Keratinocyte (primary cell): ENCODE data around the gene CADM3. TPM values are rescaled to one million over a fixed set of nuclear protein-coding genes. Genes with fewer than 3 reads are reported as not detected.

Experiments
- DNase-seq: peaks from one replicate; pipeline ENCODE4 v3.0.0-alpha.2; 2011; ENCODE audit warnings: low read depth, missing footprints, low spot score
- FAIRE-seq: peaks from 2 replicates; lab custom pipeline; 2011; peaks lifted over from hg19 to GRCh38; lab: Jason Lieb, UNC
- H2AFZ ChIP-seq: 2 replicates; pipeline ENCODE4 v1.6.0; 2012; ENCODE audit warnings: low read length, control low read depth, inconsistent platforms; ENCODE audit not compliant: control insufficient read depth
- H3K27ac ChIP-seq: 2 replicates; pipeline ENCODE4 v1.5.1; 2011; ENCODE audit warnings: low read length; ENCODE audit not compliant: control insufficient read depth, insufficient read depth
- H3K27me3 ChIP-seq: 3 replicates; pipeline ENCODE4 v1.6.0; 2011; ENCODE audit warnings: low read length; ENCODE audit not compliant: control insufficient read depth, insufficient read depth; ENCODE audit errors: extremely low read depth
- H3K36me3 ChIP-seq, 2 experiments: 2 replicates in 1 of 2; 3 replicates in 1 of 2; pipeline ENCODE4 v1.5.1; 2011; ENCODE audit warnings: low read length in 2 of 2, mild to moderate bottlenecking in 1 of 2; ENCODE audit not compliant: control insufficient read depth in 2 of 2, insufficient read depth in 2 of 2; ENCODE audit errors: extremely low read depth in 1 of 2
- H3K4me1 ChIP-seq: 3 replicates; pipeline ENCODE4 v1.5.1; 2011; ENCODE audit warnings: low read length; ENCODE audit not compliant: control insufficient read depth, insufficient read depth; ENCODE audit errors: extremely low read depth
- H3K4me2 ChIP-seq: 3 replicates; pipeline ENCODE4 v1.6.0; 2011; ENCODE audit warnings: low read depth, low read length; ENCODE audit not compliant: control insufficient read depth, insufficient read depth; ENCODE audit errors: extremely low read depth
- H3K4me3 ChIP-seq, 3 experiments: fragments of 200-600 bp in 1 of 3; sonication (generic) in 1 of 3; 2 replicates in 2 of 3; 3 replicates in 1 of 3; pipeline ENCODE4 v1.5.1; 2011 to 2016; ENCODE audit warnings: low read length in 3 of 3, mild to moderate bottlenecking in 3 of 3, control low read depth in 2 of 3, inconsistent platforms in 1 of 3, low read depth in 1 of 3, mixed read lengths in 1 of 3, mixed run types in 1 of 3, moderate library complexity in 1 of 3; ENCODE audit not compliant: control insufficient read depth in 2 of 3, insufficient read depth in 2 of 3; ENCODE audit errors: extremely low read depth in 1 of 3
- H3K79me2 ChIP-seq: 2 replicates; pipeline ENCODE4 v1.6.0; 2012; ENCODE audit warnings: low read length; ENCODE audit not compliant: control insufficient read depth, insufficient read depth
- H3K9ac ChIP-seq: 3 replicates; pipeline ENCODE4 v1.6.0; 2011; ENCODE audit warnings: low read length; ENCODE audit not compliant: control insufficient read depth, insufficient read depth; ENCODE audit errors: extremely low read depth
- H3K9me1 ChIP-seq: 3 replicates; pipeline ENCODE4 v1.6.0; 2011; ENCODE audit warnings: low read length; ENCODE audit not compliant: control insufficient read depth, insufficient read depth; ENCODE audit errors: extremely low read depth
- H3K9me3 ChIP-seq: 2 replicates; pipeline ENCODE4 v1.5.1; 2012; ENCODE audit warnings: low read depth, low read length; ENCODE audit not compliant: control insufficient read depth
- H4K20me1 ChIP-seq: 3 replicates; pipeline ENCODE4 v1.6.0; 2011; ENCODE audit warnings: low read length; ENCODE audit not compliant: control insufficient read depth, insufficient read depth; ENCODE audit errors: extremely low read depth
- CTCF ChIP-seq, 3 experiments: IDR thresholded peaks in 1 of 3; conservative IDR thresholded peaks in 1 of 3; optimal IDR thresholded peaks in 1 of 3; 2 replicates in 2 of 3; 3 replicates in 1 of 3; pipeline versions ENCODE3 to v1.5.1; 2011; ENCODE audit warnings: low read length in 3 of 3, mild to moderate bottlenecking in 3 of 3, moderate library complexity in 2 of 3, control low read depth in 1 of 3, inconsistent platforms in 1 of 3; ENCODE audit not compliant: insufficient read depth in 2 of 3; ENCODE audit errors: extremely low read depth in 1 of 3
- EZH2 ChIP-seq: IDR thresholded peaks from one replicate; pipeline ENCODE4 v1.6.1; 2012; ENCODE audit warnings: inconsistent platforms, mild to moderate bottlenecking, low read length, moderate library complexity
- dilution Hi-C: fragments of 300-500 bp; cut with MboI; formaldehyde crosslinking; loops from one replicate; pipeline ENCODE4 v1.7.0; 2020; ENCODE audit warnings: low sequenced_read_pairs; ENCODE audit not compliant: extremely low pct_ligation_motif_present
- polyA plus RNA-seq, 5 experiments: library from polyadenylated mRNA; depleted of rRNA in 3 of 5; stranded (reverse) in 3 of 5; stranded (forward) in 1 of 5; unstranded in 1 of 5; fragments of >200 nt; gene quantifications; 1 replicate in 1 of 5; 2 replicates in 3 of 5; 3 replicates in 1 of 5; pipeline versions ENCODE4 v1.2.1 to v1.2.3, GENCODE V29; 2011 to 2012; ENCODE audit warnings: missing spikeins in 2 of 5, low read depth in 1 of 5, low replicate concordance in 1 of 5
- small RNA-seq, 3 experiments: library from RNA; depleted of rRNA; stranded (forward); fragments of <200 nt; gene quantifications; one replicate each; pipeline ENCODE3, GENCODE V24; 2012; ENCODE audit warnings: low read depth in 3 of 3, low replicate concordance in 1 of 3; ENCODE audit not compliant: insufficient read length in 3 of 3

CADM3 gene
- polyA plus RNA-seq, 1 donor (not counting 4 experiments of a cell fraction or from before 2014, with no cell fraction given), result not detected

GRCh38 chr1:159250638-159251216, 79.3 kb downstream of the CADM3 start:
- dilution Hi-C loops, result no loop called here
- no peaks in the 10 kb centered on the region for H3K79me2 ChIP-seq
- H4K20me1 ChIP-seq, result no peaks in the 10 kb centered on the region
- no peaks in the 10 kb centered on the region for H3K27me3 ChIP-seq
- H3K4me3 ChIP-seq, result no peak overlapping the region
- H2AFZ ChIP-seq, result no peak overlapping the region
- H3K9me3 ChIP-seq, result no peaks in the 10 kb centered on the region
- H3K27ac ChIP-seq, result no peak overlapping the region
- H3K9me1 ChIP-seq, result no peaks in the 10 kb centered on the region
- DNase-seq (no peak), FAIRE-seq (no peak)
- H3K36me3 ChIP-seq, result no peaks in the 10 kb centered on the region
- H3K4me1 ChIP-seq, result no peaks in the 10 kb centered on the region
- no peak overlapping the region for H3K4me2 ChIP-seq
- TF ChIP-seq CTCF (optimal IDR thresholded peaks at IDR 0.05 in 1 of 3, IDR thresholded peaks at IDR 0.05 in 1 of 3, conservative IDR thresholded peaks at IDR 0.05 in 1 of 3; ENCODE audit: extremely low read depth in 1 of 3, insufficient read depth in 2 of 3, low read length in 3 of 3) (peak in 1 of 3 experiments; percentile 25), EZH2 (no peak)
- no peak overlapping the region for H3K9ac ChIP-seq

Small RNA genes lying within 50 kb of the gene (small RNA-seq; reads per million reads assigned to genes)
- 0 to 0.33 (median 0.25) reads per million in 3 experiments for gene RNA5SP60

Other genes starting within 250 kb of the CADM3 start
- 0.14 to 0.82 TPM (median 0.37 TPM) in 3 replicates for gene PYHIN1, start 240.1 kb upstream of the CADM3 start, polyA plus RNA-seq
- 118 to 193 TPM (median 145 TPM) in 3 replicates for gene IFI16, start 161.7 kb upstream of the CADM3 start, polyA plus RNA-seq
- gene AIM2, start 94.8 kb upstream of the CADM3 start, polyA plus RNA-seq, result 0.09 to 0.33 TPM (median 0.17 TPM) in 3 replicates
- gene ACKR1, start 33.3 kb downstream of the CADM3 start, polyA plus RNA-seq, result not detected in 3 replicates
- not detected in 3 replicates for gene FCER1A, start 130.7 kb downstream of the CADM3 start, polyA plus RNA-seq